ENCODE data around the gene CPNE1. TPM values are rescaled to one million over a fixed set of nuclear protein-coding genes. Genes with fewer than 3 reads are reported as not detected.
A peak's percentile ranks its signal among the peaks of the same experiment; 100 is the strongest.
"Not testable (repeated sequence)": the region's sequence is repeated elsewhere in the genome, so short reads cannot be mapped to it uniquely, and the experiment has no call there.

The CPNE1 gene
- 100 to 1,000 TPM in 3 of 4 donors, 10 to 100 TPM in 1; 80.6 to 166 (median 131) TPM for total RNA-seq

DNA sequence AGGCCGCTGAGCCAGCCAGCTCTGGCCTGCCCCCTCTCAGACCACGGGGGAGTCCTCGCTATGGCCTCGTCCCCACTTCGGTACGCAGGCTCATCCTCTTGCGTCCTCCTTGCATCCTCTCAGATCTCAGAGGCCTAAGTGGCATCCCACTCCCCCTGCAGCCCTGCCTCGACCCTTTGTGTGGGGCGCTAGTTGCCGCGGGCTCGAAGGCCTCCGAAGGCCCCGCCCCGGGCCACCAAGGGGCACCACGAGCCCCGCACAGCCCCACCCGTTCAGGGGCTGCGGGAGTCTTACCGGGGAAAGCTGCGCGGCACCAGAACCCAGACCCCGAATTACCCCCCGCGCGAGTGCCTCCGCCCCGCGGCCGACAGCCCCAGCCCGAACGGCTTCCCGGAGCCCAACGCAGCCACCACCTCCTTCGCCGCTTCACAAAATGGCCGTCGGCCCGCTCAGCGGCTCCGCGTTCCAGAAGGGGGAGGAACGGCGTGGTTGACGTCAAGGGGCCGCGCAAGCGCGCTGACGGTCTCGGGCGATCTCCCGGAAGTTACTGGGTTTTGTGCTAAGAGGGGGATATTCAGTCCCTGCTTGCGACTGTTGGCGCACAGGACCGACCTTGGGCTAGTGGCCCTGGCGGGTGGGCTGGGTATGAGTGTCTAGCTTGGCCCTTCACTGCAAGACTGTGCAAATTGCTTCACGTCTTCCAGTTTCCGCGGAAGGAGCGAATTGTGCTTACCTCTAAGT is at the start of gene CPNE1, which contains the start of gene RBM12:
CPNE1 (minus strand) TSS at position 435 of the 741 bp plus-strand sequence. CDS start 31,977 bp downstream, outside the sequence.
RBM12 (minus strand) TSS at position 435 of the 741 bp plus-strand sequence. CDS start 9,578 bp downstream, outside the sequence.
- peaks cover 6 to 8% of the 10 kb centered on the region in 2 donors for H3K36me3 ChIP-seq
- H3K4me1 ChIP-seq = peaks cover 32 to 33% of the 10 kb centered on the region in 2 donors
- H3K27ac ChIP-seq = peak within 1 kb of the TSS; percentile 97 to 100 (median 98)
- no peaks in the 10 kb centered on the region for H3K27me3 ChIP-seq
- WGBS, 2 donors = 0 to 1% methylated on average over 4 to 33 of the region's 61 CpGs
- intact Hi-C loops (cut with DNase I) = loop anchor here (2.0 kb wide), 1 partner anchor 48 kb away; no protein-coding TSS in a partner anchor
- TF ChIP-seq POLR2A (IDR thresholded peaks at IDR 0.05) = peak; percentile 7 to 96
- TF ChIP-seq, protein P1, sequence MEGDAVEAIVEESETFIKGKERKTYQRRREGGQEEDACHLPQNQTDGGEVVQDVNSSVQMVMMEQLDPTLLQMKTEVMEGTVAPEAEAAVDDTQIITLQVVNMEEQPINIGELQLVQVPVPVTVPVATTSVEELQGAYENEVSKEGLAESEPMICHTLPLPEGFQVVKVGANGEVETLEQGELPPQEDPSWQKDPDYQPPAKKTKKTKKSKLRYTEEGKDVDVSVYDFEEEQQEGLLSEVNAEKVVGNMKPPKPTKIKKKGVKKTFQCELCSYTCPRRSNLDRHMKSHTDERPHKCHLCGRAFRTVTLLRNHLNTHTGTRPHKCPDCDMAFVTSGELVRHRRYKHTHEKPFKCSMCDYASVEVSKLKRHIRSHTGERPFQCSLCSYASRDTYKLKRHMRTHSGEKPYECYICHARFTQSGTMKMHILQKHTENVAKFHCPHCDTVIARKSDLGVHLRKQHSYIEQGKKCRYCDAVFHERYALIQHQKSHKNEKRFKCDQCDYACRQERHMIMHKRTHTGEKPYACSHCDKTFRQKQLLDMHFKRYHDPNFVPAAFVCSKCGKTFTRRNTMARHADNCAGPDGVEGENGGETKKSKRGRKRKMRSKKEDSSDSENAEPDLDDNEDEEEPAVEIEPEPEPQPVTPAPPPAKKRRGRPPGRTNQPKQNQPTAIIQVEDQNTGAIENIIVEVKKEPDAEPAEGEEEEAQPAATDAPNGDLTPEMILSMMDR (IDR thresholded peaks at IDR 0.05) = no peak
- peak within 1 kb of the TSS; percentile 25 to 86 (median 77) for H3K4me3 ChIP-seq (replicated peaks in 1 of 3)
- H3K9me3 ChIP-seq = no peaks in the 10 kb centered on the region
- peak; percentile 88 to 94 for DNase-seq

DNA sequence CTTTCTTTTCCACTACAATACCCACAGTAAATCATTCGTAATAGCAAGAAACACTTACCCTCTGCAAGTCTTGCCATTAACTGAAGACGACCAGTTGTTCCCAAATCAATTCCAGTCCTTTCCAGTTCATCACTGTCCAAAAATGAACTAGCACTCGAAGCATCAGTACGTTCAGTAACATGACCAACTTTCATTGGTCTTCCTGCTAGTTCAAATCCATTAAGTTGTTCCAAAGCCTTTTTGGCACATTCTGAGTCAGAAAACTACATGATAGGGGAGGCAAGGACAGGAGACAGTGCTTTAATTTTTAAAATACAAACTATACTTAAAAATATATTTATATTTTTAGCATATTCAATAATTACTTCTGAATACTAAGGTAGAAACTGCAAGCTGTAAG is 49.4 kb upstream of the CPNE1 start:
- Histone ChIP-seq H3K27ac (no peak overlapping the region), H3K4me3 (replicated peaks in 1 of 3) (no peak overlapping the region), H3K9me3 (no peaks in the 10 kb centered on the region), H3K4me1 (peaks cover 0 to 4% of the 10 kb centered on the region in 2 donors), H3K36me3 (peaks cover 76 to 90% of the 10 kb centered on the region in 2 donors), H3K27me3 (no peaks in the 10 kb centered on the region)
- DNase-seq = no peak
- TF ChIP-seq, protein P1 (IDR thresholded peaks at IDR 0.05) = no peak
- TF ChIP-seq POLR2A (IDR thresholded peaks at IDR 0.05) = no peak
- intact Hi-C loops (cut with DNase I) = loop anchor here (10.0 kb wide), 1 partner anchor 171 kb away; no protein-coding TSS in a partner anchor
- 75 to 80% methylated on average over 4 of the region's 4 CpGs for WGBS, 2 donors

DNA sequence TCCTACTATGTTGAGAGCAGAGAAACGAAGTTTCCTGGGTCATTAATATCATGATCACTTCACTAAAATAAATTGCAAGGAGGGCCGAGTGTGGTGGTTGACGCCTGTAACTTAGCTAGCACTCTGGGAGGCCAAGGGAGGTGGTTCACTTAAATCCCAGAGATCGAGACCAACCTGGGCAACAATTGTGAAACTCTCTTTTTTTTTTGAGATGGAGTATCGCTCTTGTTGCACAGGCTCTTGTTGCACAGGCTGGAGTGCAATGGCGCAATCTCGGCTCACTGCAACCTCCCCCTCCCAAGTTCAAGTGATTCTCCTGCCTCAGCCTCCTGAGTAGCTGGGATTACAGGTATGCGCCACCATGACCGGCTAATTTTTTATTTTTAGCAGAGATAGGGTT is 48.4 kb upstream of the CPNE1 start:
- DNase-seq; H3K4me1 ChIP-seq; H3K27me3 ChIP-seq; H3K9me3 ChIP-seq; H3K4me3 ChIP-seq (replicated peaks in 1 of 3); H3K27ac ChIP-seq: not testable (repeated sequence)
- H3K36me3 ChIP-seq = peaks cover 68 to 83% of the 10 kb centered on the region in 2 donors
- intact Hi-C loops (cut with DNase I) = loop anchor here (10.0 kb wide), 1 partner anchor 172 kb away; no protein-coding TSS in a partner anchor
- 95% methylated on average over 9 of the region's 9 CpGs for WGBS, 2 donors

DNA sequence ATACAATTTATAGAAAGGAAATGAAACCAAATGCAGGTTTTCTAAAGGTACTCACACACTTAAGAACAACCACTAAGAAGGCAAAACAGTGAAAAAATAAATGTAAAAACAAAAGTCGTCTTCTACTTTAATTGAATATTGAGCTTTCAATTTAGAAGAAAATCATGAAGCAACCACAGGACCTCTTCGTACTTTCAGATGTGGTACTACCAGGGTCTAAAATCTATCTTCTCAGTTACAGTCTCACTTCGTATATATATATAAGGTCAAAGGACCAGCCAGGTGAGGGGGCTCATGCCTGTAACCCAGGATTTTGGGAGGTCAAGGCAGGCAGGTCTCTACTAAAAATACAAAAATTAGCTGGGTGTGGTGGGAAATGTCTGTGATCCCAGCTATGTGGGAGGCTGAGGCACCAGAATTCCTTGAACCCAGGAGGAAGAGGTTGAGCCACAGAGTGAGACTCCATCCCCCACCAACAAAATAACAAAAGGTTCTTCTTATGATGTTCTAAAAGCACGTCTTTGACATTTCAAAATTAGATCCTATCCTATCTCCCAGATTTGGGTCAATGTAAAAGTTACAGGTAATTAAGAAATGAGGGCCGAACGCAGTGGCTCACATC is 47.0 kb upstream of the CPNE1 start:
- H3K27me3 ChIP-seq = no peaks in the 10 kb centered on the region
- H3K4me1 ChIP-seq = peaks cover 0 to 8% of the 10 kb centered on the region in 2 donors
- intact Hi-C loops (cut with DNase I) = loop anchor here (10.0 kb wide), 1 partner anchor 173 kb away; no protein-coding TSS in a partner anchor
- H3K9me3 ChIP-seq = no peaks in the 10 kb centered on the region
- no peak overlapping the region for H3K4me3 ChIP-seq (replicated peaks in 1 of 3)
- DNase-seq = no peak
- no peak overlapping the region for H3K27ac ChIP-seq
- peaks cover 75 to 78% of the 10 kb centered on the region in 2 donors for H3K36me3 ChIP-seq
- no peak for TF ChIP-seq POLR2A (IDR thresholded peaks at IDR 0.05)
- TF ChIP-seq, protein P1 (IDR thresholded peaks at IDR 0.05) = no peak
- 82 to 85% methylated on average over 6 of the region's 6 CpGs for WGBS, 2 donors

DNA sequence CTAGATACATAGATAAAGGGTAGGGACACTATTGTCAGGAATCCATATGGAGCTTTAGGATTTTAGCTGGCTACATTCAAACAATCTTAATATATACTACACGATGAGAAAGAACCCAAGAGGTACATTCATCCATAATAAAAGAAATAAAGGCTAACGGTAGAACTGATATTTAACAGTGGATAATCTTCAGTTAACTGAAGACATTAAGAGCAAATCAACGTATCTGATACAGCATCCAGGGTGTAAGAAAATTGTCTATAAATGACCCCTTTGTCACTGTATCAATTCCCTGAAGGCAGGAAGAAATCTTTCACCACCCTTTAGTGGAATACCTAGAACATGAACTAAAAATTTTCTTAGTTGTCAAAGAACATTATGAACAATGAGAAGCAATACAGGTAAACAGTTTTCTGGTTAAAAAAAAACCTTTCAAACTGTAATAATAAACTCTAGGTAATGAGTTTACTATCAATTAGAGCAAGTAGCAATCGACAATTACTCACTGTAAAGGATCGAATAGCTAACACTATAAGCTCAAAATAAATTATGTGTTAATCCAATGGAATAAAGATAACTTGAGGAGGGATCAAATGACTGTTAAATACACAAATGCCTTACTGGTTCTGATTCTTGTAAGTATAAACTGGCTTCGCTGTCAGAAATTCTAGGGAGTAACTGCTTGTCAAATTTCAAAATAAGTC is 46.3 kb upstream of the CPNE1 start:
- no peak overlapping the region for H3K4me3 ChIP-seq (replicated peaks in 1 of 3)
- H3K4me1 ChIP-seq = peaks cover 0 to 8% of the 10 kb centered on the region in 2 donors
- TF ChIP-seq, protein P1 (IDR thresholded peaks at IDR 0.05) = no peak
- no peak for TF ChIP-seq POLR2A (IDR thresholded peaks at IDR 0.05)
- H3K9me3 ChIP-seq = no peaks in the 10 kb centered on the region
- no peaks in the 10 kb centered on the region for H3K27me3 ChIP-seq
- intact Hi-C loops (cut with DNase I) = loop anchor here (10.0 kb wide), 1 partner anchor 174 kb away; no protein-coding TSS in a partner anchor
- no peak for DNase-seq
- 80 to 82% methylated on average over 6 of the region's 6 CpGs for WGBS, 2 donors
- H3K27ac ChIP-seq = no peak overlapping the region
- H3K36me3 ChIP-seq = peaks cover 75 to 78% of the 10 kb centered on the region in 2 donors
